GM19240 (cell line): ENCODE results near the gene LEMD2.

Experiments
- DNase-seq: peaks from one replicate; pipeline ENCODE4 v3.0.0; 2011; ENCODE audit warnings: low spot score; ENCODE audit not compliant: insufficient read length

LEMD2 gene

GRCh38 chr6:33820243-33820642, 31.3 kb upstream of the LEMD2 start:
- no peak for DNase-seq

- no peak for DNase-seq
Observed at GRCh38 chr6:33819021-33819420, 30.1 kb upstream of the LEMD2 start.

- no peak for DNase-seq
Observed at GRCh38 chr6:33818293-33818692, 29.4 kb upstream of the LEMD2 start.

GRCh38 chr6:33817489-33817888, 28.6 kb upstream of the LEMD2 start:
- DNase-seq: no peak

- DNase-seq: no peak
Observed at GRCh38 chr6:33816911-33817310, 28.0 kb upstream of the LEMD2 start.

GRCh38 chr6:33815854-33816253, 26.9 kb upstream of the LEMD2 start:
- peak; percentile 44 for DNase-seq

- DNase-seq: no peak
Observed at GRCh38 chr6:33813990-33814985, 25.4 kb upstream of the LEMD2 start.

GRCh38 chr6:33813246-33813904, 24.4 kb upstream of the LEMD2 start:
- no peak for DNase-seq

- DNase-seq: peak; percentile 40
Observed at GRCh38 chr6:33812669-33813068, 23.7 kb upstream of the LEMD2 start.

- DNase-seq: no peak
Observed at GRCh38 chr6:33809594-33809993, 20.7 kb upstream of the LEMD2 start.

- DNase-seq: no peak
Observed at GRCh38 chr6:33808641-33809180, 19.8 kb upstream of the LEMD2 start.

GRCh38 chr6:33807606-33808005, 18.7 kb upstream of the LEMD2 start:
- DNase-seq: no peak

GRCh38 chr6:33806841-33807240, 17.9 kb upstream of the LEMD2 start:
- no peak for DNase-seq

GRCh38 chr6:33803571-33804053, 14.7 kb upstream of the LEMD2 start, which contains the start of gene MLN:
MLN (minus strand) TSS chr6:33804003; CDS start chr6:33801163, 2,840 bp downstream.
- no peak for DNase-seq

GRCh38 chr6:33802186-33802958, 13.4 kb upstream of the LEMD2 start:
- no peak for DNase-seq

GRCh38 chr6:33801611-33802010, 12.7 kb upstream of the LEMD2 start:
- no peak for DNase-seq

- DNase-seq: no peak
Observed at GRCh38 chr6:33800248-33800969, 11.5 kb upstream of the LEMD2 start.

GRCh38 chr6:33799454-33800113, 10.7 kb upstream of the LEMD2 start:
- DNase-seq: no peak

- no peak for DNase-seq
Observed at GRCh38 chr6:33798343-33798848, 9.5 kb upstream of the LEMD2 start.
